ENCODE results near the gene SOX5.

GRCh38 chr12:23742574-23742973, 206.9 kb downstream of the SOX5 start:
- TF ChIP-seq SP1 (IDR thresholded peaks at IDR 0.05) (no peak), FOXM1 (IDR thresholded peaks at IDR 0.05; ENCODE audit: borderline replicate concordance) (no peak), NFRKB (IDR thresholded peaks at IDR 0.05) (no peak), ZNF384 (IDR thresholded peaks at IDR 0.05) (no peak)
